CD4-positive, alpha-beta T cell treated with Interleukin-6 at 100 ng/mL for 8 hours (primary cell): Measurements from ENCODE around the gene ATP11B.

Experiments used
- DNase-seq: peaks from one replicate; pipeline ENCODE4 v3.0.0-alpha.2; 2020; ENCODE audit warnings: mixed read lengths, low spot score

Gene ATP11B

DNA sequence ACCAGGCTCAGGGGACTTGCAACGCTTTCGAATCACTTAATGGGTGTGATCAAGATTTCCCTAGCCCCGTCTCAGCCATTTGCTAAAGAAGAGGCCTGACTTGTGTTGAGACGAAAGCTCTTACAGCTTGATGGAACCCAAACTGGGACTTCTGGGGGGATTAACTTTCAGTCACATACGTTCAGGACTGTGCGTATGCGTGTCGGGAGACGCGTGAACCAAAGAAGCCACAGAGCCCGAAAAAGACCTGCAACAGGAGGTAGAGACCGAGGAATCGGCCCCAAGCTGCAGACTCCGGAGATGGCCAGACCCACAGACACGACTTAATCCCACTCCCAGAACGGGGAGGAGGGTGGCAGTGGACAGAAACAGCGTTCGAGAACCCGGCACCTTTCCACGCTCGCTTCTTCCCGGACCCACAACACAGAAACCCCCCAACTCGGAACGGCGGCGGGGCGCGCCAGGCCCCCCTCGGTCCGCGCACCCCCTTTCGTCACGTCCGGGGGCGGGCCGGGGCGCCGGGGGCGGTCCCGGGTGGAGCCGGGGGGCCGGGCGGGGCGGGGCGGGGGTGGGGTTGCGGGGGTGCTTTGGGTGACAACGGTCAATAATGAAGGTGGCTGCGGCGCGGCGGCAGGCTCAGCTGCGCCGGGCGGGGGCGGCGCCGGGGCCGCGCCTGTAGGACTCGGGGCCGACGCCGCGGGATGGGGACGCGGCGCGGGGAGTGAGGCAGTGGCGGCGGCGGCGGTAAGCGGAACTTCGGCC lies at the start of gene ATP11B:
Gene ATP11B (plus strand): TSS at position 604 of the 762 bp plus-strand sequence. CDS start 256 bp downstream, outside the sequence.
- peak; percentile 77 for DNase-seq

GRCh38 chr3:182746959-182747358 lies 46.3 kb upstream of the ATP11B start:
- no peak for DNase-seq

GRCh38 chr3:182755308-182755707 lies 38.0 kb upstream of the ATP11B start:
- no peak for DNase-seq

- DNase-seq, result no peak
Observed at GRCh38 chr3:182755712-182756111, 37.6 kb upstream of the ATP11B start.

DNA sequence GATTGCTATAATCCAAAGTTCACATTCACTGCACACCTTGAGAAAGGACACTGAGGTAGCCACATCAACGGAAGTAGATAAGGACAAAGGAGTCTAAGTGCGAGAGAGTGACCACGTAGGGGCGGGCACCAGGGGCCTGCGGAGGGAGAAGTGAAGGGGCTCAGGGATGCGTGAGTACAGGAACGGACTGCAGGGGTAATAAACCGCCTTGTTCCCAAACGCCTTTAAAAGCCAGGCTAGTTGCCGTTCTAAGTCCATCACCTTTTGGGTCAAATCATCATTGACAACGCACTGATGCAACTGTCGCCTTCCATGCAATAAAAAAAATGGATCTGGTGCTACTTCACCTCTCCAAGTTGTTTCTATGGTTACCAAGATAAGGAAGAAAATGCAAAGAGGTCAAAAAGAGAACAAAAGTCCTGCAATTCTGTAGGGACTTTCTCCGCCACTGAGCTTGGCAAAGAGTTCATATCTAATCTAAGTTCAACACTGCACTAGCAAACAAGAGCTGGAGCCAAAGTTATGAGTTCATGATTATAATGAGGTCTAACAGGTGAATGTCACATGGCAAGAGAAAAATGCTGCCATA lies 32.6 kb upstream of the ATP11B start:
- no peak for DNase-seq

DNA sequence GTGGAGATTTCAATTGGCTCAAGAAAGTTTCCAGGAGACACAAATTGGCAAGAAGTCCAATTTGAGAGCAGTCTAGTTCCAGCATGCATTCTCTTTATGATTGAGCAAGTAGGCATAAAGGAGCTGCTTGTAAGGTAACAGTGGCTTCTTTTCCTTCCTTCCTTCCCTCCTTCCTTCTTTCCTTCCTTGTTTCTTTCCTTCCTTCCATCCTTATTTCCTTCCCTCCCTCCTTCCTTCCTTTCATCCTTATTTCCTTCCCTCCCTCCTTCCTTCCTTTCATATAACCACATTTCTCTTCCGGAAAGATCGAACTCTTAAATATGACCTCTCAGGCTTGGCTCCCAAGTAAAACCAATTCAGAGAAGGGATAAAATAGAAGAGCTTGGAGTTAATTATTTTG lies 29.4 kb upstream of the ATP11B start:
- DNase-seq, result no peak

- DNase-seq, result no peak
Observed at GRCh38 chr3:182765287-182765686, 28.0 kb upstream of the ATP11B start.

DNA sequence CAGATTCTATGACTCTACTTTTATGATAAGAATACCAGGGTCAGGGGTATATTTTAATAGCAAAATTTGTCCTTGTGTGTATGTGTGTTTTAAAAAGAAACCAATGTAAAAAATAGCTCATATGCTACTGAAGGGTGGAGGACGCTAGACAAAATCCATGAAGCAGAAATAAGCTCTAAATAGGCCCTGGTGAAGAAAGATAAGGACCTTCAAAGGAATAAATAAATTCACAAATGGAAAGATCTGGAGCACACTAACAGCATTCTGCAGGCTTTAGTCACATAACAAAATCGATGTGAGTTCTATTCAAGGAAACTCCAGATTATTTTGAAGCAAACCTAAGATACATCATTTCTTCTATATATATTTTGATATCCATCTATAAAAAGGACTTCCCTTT lies 27.2 kb upstream of the ATP11B start:
- DNase-seq, result no peak

- DNase-seq, result no peak
Observed at GRCh38 chr3:182768413-182768812, 24.9 kb upstream of the ATP11B start.

DNA sequence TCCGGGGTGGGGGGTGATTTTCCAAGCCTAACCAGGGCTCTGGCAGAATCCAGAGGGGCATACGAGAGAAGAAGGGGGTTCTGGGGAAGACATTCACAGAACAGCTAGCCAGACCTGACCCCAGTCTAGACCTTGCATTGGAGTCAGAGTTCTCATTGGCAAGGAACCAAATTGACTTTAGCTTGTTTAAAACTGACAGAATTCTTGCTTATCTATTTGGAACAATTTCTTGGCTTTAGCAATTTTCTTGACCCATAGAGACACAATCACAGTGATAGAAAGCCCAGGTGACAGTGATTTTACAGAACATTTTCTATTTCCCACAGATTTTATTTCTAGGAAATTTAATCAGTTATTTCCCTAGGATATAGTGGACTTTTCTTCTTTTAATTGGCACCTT lies 23.6 kb upstream of the ATP11B start:
- no peak for DNase-seq

- DNase-seq, result no peak
Observed at GRCh38 chr3:182782149-182782548, 11.2 kb upstream of the ATP11B start.

DNA sequence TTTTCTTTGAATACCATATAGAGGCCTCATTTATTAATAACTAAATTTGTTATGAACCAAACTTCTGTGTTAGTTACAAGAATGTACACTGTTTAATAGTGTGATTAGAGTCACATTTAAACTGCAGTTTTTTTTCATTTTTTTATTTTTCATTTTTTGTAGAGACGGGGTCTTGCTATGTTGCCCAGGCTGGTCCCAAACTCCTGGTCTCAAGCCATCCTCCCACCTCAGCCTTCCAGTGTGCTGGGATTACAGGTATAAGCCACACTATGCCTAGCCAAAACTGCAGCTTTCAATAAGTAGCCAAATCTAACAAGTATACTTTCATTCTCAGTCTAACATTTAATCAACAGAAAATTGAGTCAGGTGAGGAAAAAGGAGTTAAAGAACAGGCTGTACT lies 10.2 kb upstream of the ATP11B start:
- no peak for DNase-seq

DNA sequence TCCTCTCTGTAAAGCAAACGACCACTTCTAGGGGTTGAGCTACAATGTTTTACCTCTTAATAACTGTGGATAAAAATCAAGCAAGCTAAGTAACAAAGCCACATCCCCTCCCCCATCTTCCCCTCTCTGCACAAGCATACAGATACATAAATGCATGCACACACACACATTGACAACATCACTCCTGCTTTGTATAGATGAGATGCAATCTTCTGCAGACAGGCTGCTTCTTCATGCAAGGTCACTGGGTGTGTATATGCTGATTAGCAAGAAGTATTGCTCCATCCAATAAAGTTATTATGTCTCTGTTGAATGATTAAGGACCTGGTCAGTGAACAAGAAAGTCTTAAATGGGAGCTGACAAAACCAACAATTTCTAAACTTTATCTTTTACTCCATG lies 8.8 kb upstream of the ATP11B start:
- no peak for DNase-seq

GRCh38 chr3:182785142-182785541 lies 8.2 kb upstream of the ATP11B start:
- no peak for DNase-seq

DNA sequence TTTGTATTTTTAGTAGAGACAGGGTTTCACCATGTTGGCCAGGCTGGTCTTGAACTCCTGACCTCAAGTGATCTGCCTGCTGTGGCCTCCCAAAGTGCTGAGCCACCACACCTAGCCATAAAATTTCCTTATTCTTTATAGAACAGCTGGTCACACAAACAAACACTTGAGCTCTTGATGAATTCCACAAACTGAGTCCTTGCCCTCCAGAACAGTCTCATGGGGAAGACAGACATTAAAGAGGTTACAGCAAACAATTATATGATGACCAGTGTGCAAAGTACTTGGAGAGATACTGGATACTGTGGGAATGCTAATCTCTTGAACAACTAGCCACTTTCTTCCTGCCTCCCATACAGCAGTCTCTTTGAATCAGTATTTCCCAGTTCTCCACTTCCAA lies 7.5 kb upstream of the ATP11B start:
- no peak for DNase-seq

DNA sequence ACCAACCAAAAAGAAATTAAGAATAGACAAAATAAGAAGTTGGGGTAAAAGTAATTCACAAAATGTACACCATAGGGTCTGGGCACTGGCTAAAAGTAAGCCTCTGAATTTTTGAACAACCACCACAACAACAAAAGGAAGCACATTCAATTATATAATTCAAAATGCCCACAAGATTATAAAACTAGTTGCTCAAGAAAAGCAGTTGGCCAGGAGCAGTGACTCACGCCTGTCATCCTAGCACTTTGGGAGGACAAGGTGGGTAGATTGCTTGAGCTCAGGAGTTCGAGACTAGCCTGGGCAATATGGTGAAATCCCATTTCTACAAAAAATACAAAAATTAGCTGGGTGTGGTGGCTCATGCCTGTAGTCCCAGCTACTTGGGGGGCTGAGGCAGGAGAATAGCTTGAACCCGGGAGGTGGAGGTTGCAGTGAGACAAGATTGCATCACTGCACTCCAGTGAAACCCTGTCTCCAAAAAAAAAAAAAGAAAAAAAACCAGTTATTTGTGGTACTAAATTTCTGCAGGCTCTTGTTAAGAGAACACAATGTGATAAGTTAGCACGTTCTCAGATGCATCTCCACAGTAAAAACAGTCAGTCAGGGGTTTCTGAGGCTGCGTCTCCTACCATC lies 6.6 kb upstream of the ATP11B start:
- no peak for DNase-seq

DNA sequence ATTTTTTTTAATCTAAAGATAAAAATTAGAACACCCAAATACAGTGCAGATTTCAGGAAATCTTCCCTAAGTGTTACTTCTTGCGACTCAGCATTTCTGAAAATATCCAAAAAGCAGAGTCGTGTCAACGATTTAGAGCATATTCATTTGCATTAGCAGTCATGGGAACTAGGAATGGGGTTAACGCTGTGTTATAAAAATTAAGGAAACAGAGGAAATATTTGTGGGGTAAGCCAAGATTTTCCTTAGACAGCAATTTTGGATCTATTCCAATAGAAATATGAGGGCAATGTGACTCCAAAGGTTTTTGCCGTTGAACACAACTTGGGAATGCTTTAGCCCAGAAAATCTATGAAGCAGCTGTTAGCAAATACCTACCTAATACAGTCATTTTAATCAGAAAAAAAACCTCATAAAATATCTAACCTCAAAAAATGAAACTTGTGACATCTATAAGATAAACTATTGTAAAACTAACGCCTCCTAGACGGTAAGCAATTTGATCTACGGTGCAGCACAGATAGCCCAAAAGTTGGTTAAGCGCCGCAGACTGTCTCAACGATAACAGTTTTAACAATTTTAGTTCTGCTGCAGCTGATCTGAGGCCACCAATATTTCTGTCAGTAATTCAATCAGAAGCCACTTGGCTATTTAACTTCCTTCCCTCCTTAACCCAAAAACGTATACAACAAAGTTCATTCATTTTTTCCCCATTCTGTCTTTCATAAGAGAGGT lies 5.8 kb upstream of the ATP11B start:
- no peak for DNase-seq

DNA sequence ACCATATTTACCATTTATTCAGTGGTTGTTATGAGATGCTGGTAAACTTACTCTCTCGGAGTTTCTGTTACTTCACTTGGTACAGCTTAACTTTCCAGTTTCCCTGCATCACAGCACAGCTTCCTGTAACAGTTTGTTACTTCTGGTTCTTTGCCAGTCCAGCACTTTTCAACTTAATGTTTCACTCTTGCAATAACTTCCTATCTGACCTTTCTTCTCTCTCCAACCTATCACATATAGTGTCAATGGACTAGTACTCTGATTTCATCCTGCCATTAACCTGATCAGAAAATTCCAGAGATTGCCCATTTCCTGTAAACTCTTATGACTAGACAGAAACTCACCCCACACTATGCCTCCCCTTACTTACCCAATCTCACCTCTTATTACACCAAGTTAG lies 3.9 kb upstream of the ATP11B start:
- no peak for DNase-seq

- no peak for DNase-seq
Observed at GRCh38 chr3:182790612-182791011, 2.7 kb upstream of the ATP11B start.

- peak; percentile 34 for DNase-seq
Observed at GRCh38 chr3:182793663-182794454, 555 bp downstream of the ATP11B start.

GRCh38 chr3:182794455-182795388 lies 1.4 kb downstream of the ATP11B start:
- DNase-seq, result no peak
